Fibroblast of villous mesenchyme (primary cell): ENCODE data around the gene ZNF804B. TPM values are rescaled to one million over a fixed set of nuclear protein-coding genes. Genes with fewer than 3 reads are reported as not detected.

ENCODE experiments used
- DNase-seq: peaks from one replicate; pipeline ENCODE4 v3.0.0-alpha.2; 2010; ENCODE audit warnings: low read depth
- H3K4me3 ChIP-seq: 2 replicates; pipeline ENCODE4 v1.5.1; 2011; ENCODE audit warnings: low read depth, mild to moderate bottlenecking, low read length
- total RNA-seq: library from RNA; depleted of rRNA; stranded (reverse); fragments of >200 nt; gene quantifications from 2 replicates; pipeline ENCODE4 v1.2.3, GENCODE V29; 2012
- TF ChIP-seq, protein P1 (sequence below): IDR thresholded peaks from 2 replicates; pipeline ENCODE4 v1.5.1; 2012; ENCODE audit warnings: low read depth, mild to moderate bottlenecking, low read length; ENCODE audit not compliant: insufficient read depth

ZNF804B gene
- total RNA-seq, 1 donor, result not detected

DNA sequence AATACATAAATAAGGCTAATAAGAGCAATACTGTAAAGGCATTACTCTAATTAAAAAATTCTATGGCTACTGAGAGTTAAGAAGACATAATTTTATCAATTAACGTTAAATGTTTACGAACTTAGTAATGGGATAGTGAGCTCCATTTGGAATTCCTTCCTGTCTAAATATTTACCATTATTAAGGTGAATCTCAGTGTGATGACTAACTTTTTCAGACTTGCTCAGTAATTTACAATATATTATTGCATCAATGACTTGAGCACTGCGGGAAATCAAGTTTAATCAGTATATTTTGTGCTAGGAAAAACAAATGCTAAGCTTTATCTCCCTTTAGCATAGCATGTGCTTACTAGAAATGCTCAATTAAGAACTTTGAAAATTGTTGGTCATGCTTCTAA is 318.5 kb downstream of the ZNF804B start:
- H3K4me3 ChIP-seq, result no peak overlapping the region
- TF ChIP-seq, protein P1, sequence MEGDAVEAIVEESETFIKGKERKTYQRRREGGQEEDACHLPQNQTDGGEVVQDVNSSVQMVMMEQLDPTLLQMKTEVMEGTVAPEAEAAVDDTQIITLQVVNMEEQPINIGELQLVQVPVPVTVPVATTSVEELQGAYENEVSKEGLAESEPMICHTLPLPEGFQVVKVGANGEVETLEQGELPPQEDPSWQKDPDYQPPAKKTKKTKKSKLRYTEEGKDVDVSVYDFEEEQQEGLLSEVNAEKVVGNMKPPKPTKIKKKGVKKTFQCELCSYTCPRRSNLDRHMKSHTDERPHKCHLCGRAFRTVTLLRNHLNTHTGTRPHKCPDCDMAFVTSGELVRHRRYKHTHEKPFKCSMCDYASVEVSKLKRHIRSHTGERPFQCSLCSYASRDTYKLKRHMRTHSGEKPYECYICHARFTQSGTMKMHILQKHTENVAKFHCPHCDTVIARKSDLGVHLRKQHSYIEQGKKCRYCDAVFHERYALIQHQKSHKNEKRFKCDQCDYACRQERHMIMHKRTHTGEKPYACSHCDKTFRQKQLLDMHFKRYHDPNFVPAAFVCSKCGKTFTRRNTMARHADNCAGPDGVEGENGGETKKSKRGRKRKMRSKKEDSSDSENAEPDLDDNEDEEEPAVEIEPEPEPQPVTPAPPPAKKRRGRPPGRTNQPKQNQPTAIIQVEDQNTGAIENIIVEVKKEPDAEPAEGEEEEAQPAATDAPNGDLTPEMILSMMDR, result no peak
- no peak for DNase-seq

DNA sequence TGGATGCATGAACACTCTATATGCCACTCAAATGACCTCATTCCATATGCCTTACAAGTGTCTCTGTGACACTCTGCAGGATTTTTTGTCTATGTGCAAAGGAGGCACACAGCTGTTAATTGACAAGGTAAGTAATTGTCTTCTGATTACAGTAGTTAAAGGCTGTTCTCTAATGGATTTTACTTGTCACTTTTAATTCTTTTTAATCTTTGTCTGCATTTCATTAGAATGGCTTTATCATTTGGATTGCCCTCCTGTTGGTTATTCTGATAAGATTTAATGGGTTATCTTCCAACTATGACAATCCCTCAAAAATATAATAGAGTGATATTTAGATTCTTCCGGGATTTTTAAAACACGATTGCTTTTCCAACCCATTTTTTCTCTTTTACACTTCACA is 326.1 kb downstream of the ZNF804B start:
- TF ChIP-seq, protein P1, result no peak
- no peak for DNase-seq
- H3K4me3 ChIP-seq, result no peak overlapping the region

DNA sequence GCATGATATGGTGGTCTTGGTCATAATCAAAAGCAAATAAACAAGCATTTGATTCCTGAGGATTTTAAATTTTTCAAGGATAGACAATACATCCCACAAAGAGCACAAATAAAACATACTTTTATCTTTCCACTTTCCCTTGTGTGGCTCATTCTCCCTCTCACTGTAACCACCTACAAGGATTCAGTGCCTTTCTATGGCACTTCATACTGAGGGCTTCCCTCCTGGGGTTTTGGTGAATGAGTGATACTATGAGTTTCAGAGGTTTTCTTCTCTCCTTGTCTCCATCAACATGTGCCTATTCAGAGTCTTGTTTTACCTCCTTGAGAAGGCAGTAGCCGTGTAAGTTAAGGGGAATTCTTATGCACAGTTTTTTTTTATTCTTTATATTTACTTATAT is 332.1 kb downstream of the ZNF804B start:
- no peak overlapping the region for H3K4me3 ChIP-seq
- DNase-seq, result no peak
- TF ChIP-seq, protein P1, result no peak

- no peak for DNase-seq
- TF ChIP-seq, protein P1, result no peak
- H3K4me3 ChIP-seq, result no peak overlapping the region
Observed at GRCh38 chr7:89094269-89094668, 334.8 kb downstream of the ZNF804B start.

GRCh38 chr7:89103564-89103963 is 344.1 kb downstream of the ZNF804B start:
- H3K4me3 ChIP-seq, result no peak overlapping the region
- no peak for DNase-seq
- TF ChIP-seq, protein P1, result no peak

GRCh38 chr7:89104748-89105685 is 345.5 kb downstream of the ZNF804B start:
- no peak overlapping the region for H3K4me3 ChIP-seq
- TF ChIP-seq, protein P1, result no peak
- peak; percentile 1 for DNase-seq
